ENCODE results near the gene PNLIPRP2. TPM values are rescaled to one million over a fixed set of nuclear protein-coding genes. Genes with fewer than 3 reads are reported as not detected.

PNLIPRP2 gene
- total RNA-seq, 1 experiment from 2014 or later: 1.1 TPM

DNA sequence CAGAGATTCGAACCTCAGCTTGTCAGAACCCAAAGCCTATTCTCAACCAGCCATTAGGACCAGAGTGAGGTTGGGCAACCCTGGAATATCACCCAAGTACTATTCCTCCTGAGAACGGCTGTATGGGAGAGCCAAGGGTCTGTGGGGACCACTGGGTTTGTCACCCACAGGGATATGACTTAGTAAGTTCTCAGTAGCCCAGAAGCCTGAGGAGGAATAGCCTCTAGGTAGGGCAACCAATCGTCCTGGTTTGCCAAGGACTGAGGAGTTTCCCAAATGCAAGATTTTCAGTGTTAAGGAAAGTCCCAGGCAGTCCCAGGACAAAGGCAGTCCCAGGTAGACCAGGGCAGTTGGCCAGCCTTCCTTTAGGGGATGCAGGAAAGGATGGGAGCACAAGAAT is 46.7 kb downstream of the PNLIPRP2 start:
- no peak overlapping the region for H3K27ac ChIP-seq (ENCODE audit: low read depth, low read length)
- no peak overlapping the region for H3K4me2 ChIP-seq (ENCODE audit: low read length)
- peaks cover 0 to 12% of the 10 kb centered on the region in 2 experiments; a peak in 1 of 4 replicates for H3K4me1 ChIP-seq (ENCODE audit: control insufficient read depth in 1 of 2, insufficient read depth in 2 of 2, low read length in 2 of 2)
- CTCF ChIA-PET: no interaction called here
- no peak overlapping the region for H3K4me3 ChIP-seq (replicated peaks in 1 of 2; ENCODE audit: low read depth in 1 of 2, low read length in 2 of 2)
- H3K9me3 ChIP-seq (ENCODE audit: control insufficient read depth in 1 of 2, insufficient read depth in 1 of 2, low read depth in 1 of 2, low read length in 2 of 2): no peaks in the 10 kb centered on the region
- DNase-seq (ENCODE audit: low read depth, low spot score) (no peak), ATAC-seq (no peak)
- no TSS peak for BruUV-seq (replicated peaks)
- intact Hi-C loops (cut with micrococcal nuclease): no loop called here
- H4K20me1 ChIP-seq (ENCODE audit: insufficient read depth): no peaks in the 10 kb centered on the region
- H3K36me3 ChIP-seq (ENCODE audit: control insufficient read depth in 1 of 2, insufficient read depth in 2 of 2, low read length in 2 of 2): no peaks in the 10 kb centered on the region
- TF ChIP-seq RAD21 (IDR thresholded peaks at IDR 0.05; ENCODE audit: low read depth): no peak
- no peak overlapping the region for H3K9ac ChIP-seq (ENCODE audit: low read length)
- POLR2A ChIA-PET: no interaction called here
- no peak overlapping the region for H2AFZ ChIP-seq (ENCODE audit: low read depth, low read length, poor library complexity, severe bottlenecking)
- no peaks in the 10 kb centered on the region for H3K79me2 ChIP-seq (ENCODE audit: insufficient read depth, low read length)
- H3K27me3 ChIP-seq (ENCODE audit: insufficient read depth, low read length): no peaks in the 10 kb centered on the region
- RAD21 ChIA-PET (ENCODE audit: low non-redundant PET in 1 of 2, low total read pairs in 2 of 2, uncharacterized antibody in 2 of 2, unreplicated experiment in 2 of 2): no interaction called here
- H3K9me2 ChIP-seq (ENCODE audit: insufficient read depth): no peaks in the 10 kb centered on the region

DNA sequence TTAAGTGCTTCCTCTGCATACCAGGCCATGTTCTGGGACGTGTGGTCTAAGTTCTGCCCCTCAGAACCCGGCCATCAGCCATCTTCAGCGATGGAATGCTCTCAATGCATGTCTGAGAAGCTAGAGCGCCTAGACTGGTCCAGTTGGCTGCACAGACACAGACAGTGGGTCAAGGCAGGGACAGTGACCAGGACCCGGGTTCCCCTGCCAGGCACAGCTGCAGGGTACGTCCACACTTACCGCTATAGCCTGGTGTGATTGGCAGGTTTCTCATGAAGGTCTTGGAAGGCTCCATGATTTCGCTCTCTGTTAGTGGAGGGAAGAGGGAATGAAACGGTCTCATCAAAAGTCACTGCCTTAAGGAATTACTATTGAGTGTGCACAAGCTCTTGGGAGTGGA is 47.3 kb downstream of the PNLIPRP2 start:
- peaks cover 0 to 12% of the 10 kb centered on the region in 2 experiments; a peak in 1 of 4 replicates for H3K4me1 ChIP-seq (ENCODE audit: control insufficient read depth in 1 of 2, insufficient read depth in 2 of 2, low read length in 2 of 2)
- H3K4me2 ChIP-seq (ENCODE audit: low read length): no peak overlapping the region
- ChIA-PET POLR2A (no interaction called here), CTCF (no interaction called here), RAD21 (ENCODE audit: low non-redundant PET in 1 of 2, low total read pairs in 2 of 2, uncharacterized antibody in 2 of 2, unreplicated experiment in 2 of 2) (no interaction called here)
- no peaks in the 10 kb centered on the region for H3K79me2 ChIP-seq (ENCODE audit: insufficient read depth, low read length)
- BruUV-seq (replicated peaks): no TSS peak
- intact Hi-C loops (cut with micrococcal nuclease): no loop called here
- no peaks in the 10 kb centered on the region for H3K27me3 ChIP-seq (ENCODE audit: insufficient read depth, low read length)
- no peaks in the 10 kb centered on the region for H3K9me2 ChIP-seq (ENCODE audit: insufficient read depth)
- H3K27ac ChIP-seq (ENCODE audit: low read depth, low read length): no peak overlapping the region
- no peaks in the 10 kb centered on the region for H3K36me3 ChIP-seq (ENCODE audit: control insufficient read depth in 1 of 2, insufficient read depth in 2 of 2, low read length in 2 of 2)
- H2AFZ ChIP-seq (ENCODE audit: low read depth, low read length, poor library complexity, severe bottlenecking): no peak overlapping the region
- H3K9me3 ChIP-seq (ENCODE audit: control insufficient read depth in 1 of 2, insufficient read depth in 1 of 2, low read depth in 1 of 2, low read length in 2 of 2): no peaks in the 10 kb centered on the region
- H3K4me3 ChIP-seq (replicated peaks in 1 of 2; ENCODE audit: low read depth in 1 of 2, low read length in 2 of 2): no peak overlapping the region
- DNase-seq (ENCODE audit: low read depth, low spot score) (no peak), ATAC-seq (no peak)
- no peaks in the 10 kb centered on the region for H4K20me1 ChIP-seq (ENCODE audit: insufficient read depth)
- no peak overlapping the region for H3K9ac ChIP-seq (ENCODE audit: low read length)
- TF ChIP-seq FOSL1 (IDR thresholded peaks at IDR 0.05; ENCODE audit: low read depth) (no peak), SP1 (IDR thresholded peaks at IDR 0.05; ENCODE audit: low read depth) (no peak), CEBPB (IDR thresholded peaks at IDR 0.05; ENCODE audit: low read depth) (no peak), ZNF274 (IDR thresholded peaks at IDR 0.05; ENCODE audit: low read depth, low read length) (no peak), YY1 (IDR thresholded peaks at IDR 0.05; ENCODE audit: extremely low read depth, insufficient replicate concordance, low read depth, low read length) (no peak), POLR2AphosphoS5 (IDR thresholded peaks at IDR 0.05; ENCODE audit: low read depth, low read length) (no peak), SRF (IDR thresholded peaks at IDR 0.05; ENCODE audit: low read depth) (no peak), EZH2phosphoT487 (IDR thresholded peaks at IDR 0.05; ENCODE audit: borderline replicate concordance) (no peak), EGR1 (IDR thresholded peaks at IDR 0.05; ENCODE audit: low read depth) (no peak), TCF7L2 (IDR thresholded peaks at IDR 0.05; ENCODE audit: borderline replicate concordance, extremely low read depth, insufficient read depth, insufficient read length) (no peak), EZH2 (IDR thresholded peaks at IDR 0.05) (no peak), POLR2A (IDR thresholded peaks at IDR 0.05; ENCODE audit: borderline replicate concordance, extremely low read depth, insufficient read depth, insufficient read length) (no peak), SIN3A (IDR thresholded peaks at IDR 0.05; ENCODE audit: low read depth) (no peak), RAD21 (IDR thresholded peaks at IDR 0.05; ENCODE audit: low read depth) (no peak)
- TF ChIP-seq, protein P1, sequence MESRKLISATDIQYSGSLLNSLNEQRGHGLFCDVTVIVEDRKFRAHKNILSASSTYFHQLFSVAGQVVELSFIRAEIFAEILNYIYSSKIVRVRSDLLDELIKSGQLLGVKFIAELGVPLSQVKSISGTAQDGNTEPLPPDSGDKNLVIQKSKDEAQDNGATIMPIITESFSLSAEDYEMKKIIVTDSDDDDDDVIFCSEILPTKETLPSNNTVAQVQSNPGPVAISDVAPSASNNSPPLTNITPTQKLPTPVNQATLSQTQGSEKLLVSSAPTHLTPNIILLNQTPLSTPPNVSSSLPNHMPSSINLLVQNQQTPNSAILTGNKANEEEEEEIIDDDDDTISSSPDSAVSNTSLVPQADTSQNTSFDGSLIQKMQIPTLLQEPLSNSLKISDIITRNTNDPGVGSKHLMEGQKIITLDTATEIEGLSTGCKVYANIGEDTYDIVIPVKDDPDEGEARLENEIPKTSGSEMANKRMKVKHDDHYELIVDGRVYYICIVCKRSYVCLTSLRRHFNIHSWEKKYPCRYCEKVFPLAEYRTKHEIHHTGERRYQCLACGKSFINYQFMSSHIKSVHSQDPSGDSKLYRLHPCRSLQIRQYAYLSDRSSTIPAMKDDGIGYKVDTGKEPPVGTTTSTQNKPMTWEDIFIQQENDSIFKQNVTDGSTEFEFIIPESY (IDR thresholded peaks at IDR 0.05; ENCODE audit: extremely low read depth, insufficient replicate concordance, low read length): no peak
- TF ChIP-seq, protein P2, sequence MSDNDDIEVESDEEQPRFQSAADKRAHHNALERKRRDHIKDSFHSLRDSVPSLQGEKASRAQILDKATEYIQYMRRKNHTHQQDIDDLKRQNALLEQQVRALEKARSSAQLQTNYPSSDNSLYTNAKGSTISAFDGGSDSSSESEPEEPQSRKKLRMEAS (IDR thresholded peaks at IDR 0.05): no peak
- TF ChIP-seq, protein P3, sequence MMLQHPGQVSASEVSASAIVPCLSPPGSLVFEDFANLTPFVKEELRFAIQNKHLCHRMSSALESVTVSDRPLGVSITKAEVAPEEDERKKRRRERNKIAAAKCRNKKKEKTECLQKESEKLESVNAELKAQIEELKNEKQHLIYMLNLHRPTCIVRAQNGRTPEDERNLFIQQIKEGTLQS (IDR thresholded peaks at IDR 0.05): no peak

All from HCT116 (cell line).